Fibroblast of villous mesenchyme (primary cell): ENCODE measurements around the gene GOSR1. TPM values are rescaled to one million over a fixed set of nuclear protein-coding genes. Genes with fewer than 3 reads are reported as not detected.
A peak's percentile ranks its signal among the peaks of the same experiment; 100 is the strongest.
"Not testable (repeated sequence)": the region's sequence is repeated elsewhere in the genome, so short reads cannot be mapped to it uniquely, and the experiment has no call there.

Source experiments
- DNase-seq: peaks from one replicate; pipeline ENCODE4 v3.0.0-alpha.2; 2010; ENCODE audit warnings: low read depth
- H3K4me3 ChIP-seq: 2 replicates; pipeline ENCODE4 v1.5.1; 2011; ENCODE audit warnings: low read depth, mild to moderate bottlenecking, low read length
- CTCF ChIP-seq: IDR thresholded peaks from 2 replicates; pipeline ENCODE4 v1.5.1; 2012; ENCODE audit warnings: low read depth, mild to moderate bottlenecking, low read length; ENCODE audit not compliant: insufficient read depth
- total RNA-seq: library from RNA; depleted of rRNA; stranded (reverse); fragments of >200 nt; gene quantifications from 2 replicates; pipeline ENCODE4 v1.2.3, GENCODE V29; 2012

GOSR1 gene
- total RNA-seq, 1 donor: 35.0 TPM

DNA sequence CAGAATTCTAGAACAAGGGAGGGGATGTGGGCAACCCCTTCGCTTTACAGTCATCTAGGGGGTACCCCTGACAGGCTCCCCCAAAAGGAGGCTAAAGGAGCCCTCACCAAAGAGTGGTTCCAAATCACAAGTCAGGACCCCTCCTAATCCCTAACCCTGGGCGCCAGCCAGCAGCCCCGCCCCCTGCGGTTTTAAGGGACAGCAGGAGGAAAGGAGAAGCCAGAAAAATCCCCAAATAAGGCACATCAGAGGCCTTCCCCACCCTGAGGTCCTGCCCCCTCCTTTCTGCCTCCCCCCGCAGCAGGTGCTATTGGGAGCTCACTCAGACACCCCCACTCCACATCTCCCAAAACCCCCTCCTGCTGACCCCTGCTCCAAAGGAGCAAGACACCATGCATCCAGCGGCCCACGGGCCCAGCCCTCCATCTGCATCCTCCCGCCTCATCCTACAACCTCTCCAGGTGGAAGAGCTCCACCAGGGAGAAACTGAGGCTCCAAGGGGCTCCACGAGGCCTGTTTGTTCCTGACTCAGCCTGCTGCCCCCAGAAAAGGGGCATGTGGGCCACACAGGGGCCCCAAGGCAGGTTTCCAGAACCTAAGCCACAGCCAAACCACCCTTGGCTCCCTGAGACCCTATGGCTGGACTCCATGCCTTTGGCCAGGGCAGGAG is 93.5 kb downstream of the GOSR1 start:
- no peak for TF ChIP-seq CTCF
- H3K4me3 ChIP-seq: no peak overlapping the region
- no peak for DNase-seq

- not testable (repeated sequence) for DNase-seq
These were observed 94.2 kb downstream of the GOSR1 start for GRCh38 chr17:30571404-30571803.

GRCh38 chr17:30571921-30572320 is 94.7 kb downstream of the GOSR1 start:
- no peak for TF ChIP-seq CTCF

More at GRCh38 chr17:30571404-30571803, 94.2 kb downstream of the GOSR1 start:
- H3K4me3 ChIP-seq: not testable (repeated sequence)

GRCh38 chr17:30572651-30573554 is 95.7 kb downstream of the GOSR1 start:
- not testable (repeated sequence) for H3K4me3 ChIP-seq, DNase-seq

More at GRCh38 chr17:30571921-30572320, 94.7 kb downstream of the GOSR1 start:
- DNase-seq: no peak
- no peak overlapping the region for H3K4me3 ChIP-seq

GRCh38 chr17:30573603-30574175 is 96.5 kb downstream of the GOSR1 start:
- no peak for DNase-seq
- TF ChIP-seq CTCF: no peak
- H3K4me3 ChIP-seq: no peak overlapping the region

DNA sequence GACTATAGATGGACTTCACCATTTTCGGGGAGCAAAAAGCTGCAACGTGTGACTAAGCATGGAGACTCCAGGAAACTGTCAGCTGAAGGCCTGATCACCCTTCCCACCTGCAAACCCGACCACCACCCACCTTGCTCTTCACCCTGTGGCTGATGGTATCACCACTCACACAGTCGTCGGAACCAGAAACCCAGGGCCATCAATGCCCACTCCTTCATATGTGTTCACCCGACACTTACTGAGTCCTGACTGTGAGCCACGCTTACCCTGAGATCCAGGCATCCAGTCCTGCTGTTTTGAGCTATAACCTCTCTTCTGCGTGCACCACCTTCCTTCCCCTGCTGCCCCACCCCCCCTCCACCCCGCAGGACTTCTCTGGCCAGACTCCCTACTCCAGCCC is 97.1 kb downstream of the GOSR1 start:
- H3K4me3 ChIP-seq, DNase-seq: not testable (repeated sequence)

DNA sequence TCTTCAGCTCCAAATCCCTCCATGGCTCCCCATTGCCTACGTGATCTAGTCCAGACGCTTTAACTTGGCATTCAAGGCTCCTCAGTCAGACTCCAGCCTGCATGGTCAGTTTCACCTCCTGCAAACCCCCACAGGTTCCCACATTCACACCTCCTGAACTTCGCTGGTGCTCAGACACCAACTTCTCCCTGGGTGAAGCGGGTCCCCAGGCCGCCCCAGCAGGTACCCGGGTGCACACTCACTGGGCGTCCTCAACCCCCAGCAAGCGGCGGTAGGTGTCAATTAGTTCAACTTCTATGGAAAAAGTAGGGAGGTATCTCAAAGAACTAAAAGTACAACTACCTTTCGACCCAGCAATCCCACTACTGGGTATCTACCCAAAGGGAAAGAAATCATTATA is 97.6 kb downstream of the GOSR1 start:
- not testable (repeated sequence) for H3K4me3 ChIP-seq, DNase-seq

DNA sequence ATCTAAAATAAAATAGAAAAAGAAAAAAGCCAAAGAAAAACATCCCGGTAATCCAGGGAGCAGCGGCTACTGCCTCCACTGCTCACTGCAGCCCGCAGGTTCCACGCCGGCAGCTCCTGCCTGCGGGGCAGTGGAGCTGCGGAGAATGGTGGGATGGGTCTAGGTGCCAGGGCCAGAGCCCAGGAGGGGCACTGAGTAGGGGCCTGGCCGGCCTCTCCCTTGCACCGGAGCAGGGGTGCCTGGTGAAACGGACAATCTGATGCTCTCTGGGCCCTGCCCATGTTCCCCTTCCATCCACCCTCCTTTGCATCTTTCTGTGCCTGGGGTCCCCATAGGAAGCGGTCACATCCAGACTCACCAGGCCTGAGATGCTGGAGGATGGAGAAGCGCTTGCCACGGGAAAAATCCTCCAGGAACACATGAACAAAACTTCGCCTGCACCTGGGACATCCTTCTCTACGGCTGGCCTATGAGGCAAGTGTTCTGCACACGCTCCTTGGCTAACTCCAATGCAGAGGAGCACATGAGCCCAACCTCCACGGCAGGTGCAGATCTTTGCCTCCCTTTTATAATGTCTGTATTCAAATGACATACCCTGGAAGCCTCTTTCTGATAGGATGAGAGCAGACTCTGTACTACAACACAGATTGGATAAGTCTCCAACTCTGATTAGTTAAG is 98.6 kb downstream of the GOSR1 start:
- not testable (repeated sequence) for DNase-seq

GRCh38 chr17:30576326-30576861 is 99.2 kb downstream of the GOSR1 start:
- no peak for TF ChIP-seq CTCF
- peak overlapping the region; percentile 9 for H3K4me3 ChIP-seq
- DNase-seq: no peak

More for the DNA sequence above, 98.6 kb downstream of the GOSR1 start:
- not testable (repeated sequence) for H3K4me3 ChIP-seq
